ENCODE results near the gene NUP210L.
"Not testable (repeated sequence)": the region's sequence is repeated elsewhere in the genome, so short reads cannot be mapped to it uniquely, and the experiment has no call there.

GRCh38 chr1:153979091-153979490 lies 175.8 kb downstream of the NUP210L start:
- TF ChIP-seq POLR2A, CTCF (IDR thresholded peaks at IDR 0.05): not testable (repeated sequence)
